ENCODE results near the gene MCEE.

MCEE gene

GRCh38 chr2:71060211-71060610, 69.8 kb downstream of the MCEE start:
- H3K27ac Mint-ChIP-seq = no peak overlapping the region
- H3K27me3 Mint-ChIP-seq = peaks cover 3% of the 10 kb centered on the region
- H3K36me3 Mint-ChIP-seq (ENCODE audit: low read depth) = no peaks in the 10 kb centered on the region
- no peak overlapping the region for H3K4me3 Mint-ChIP-seq
- H3K9me3 Mint-ChIP-seq = no peaks in the 10 kb centered on the region
- H3K4me1 Mint-ChIP-seq (ENCODE audit: low read depth) = no peaks in the 10 kb centered on the region

All from stimulated activated naive CD8-positive, alpha-beta T cell treated with anti-CD3 and anti-CD28 coated beads, Interleukin-15, Interleukin-2, amounts not matched to agents 100 ng/mL and 50 ng/mL, for 24 hours (primary cell).